Medulla oblongata (tissue), 1 donor: ENCODE data around the gene TXNRD1.
"Not testable (repeated sequence)": the region's sequence is repeated elsewhere in the genome, so short reads cannot be mapped to it uniquely, and the experiment has no call there.

Experiments used
- DNase-seq: peaks from one replicate; pipeline ENCODE4 v3.0.0-alpha.2; 2015; ENCODE audit errors: extremely low spot score

Gene TXNRD1

DNA sequence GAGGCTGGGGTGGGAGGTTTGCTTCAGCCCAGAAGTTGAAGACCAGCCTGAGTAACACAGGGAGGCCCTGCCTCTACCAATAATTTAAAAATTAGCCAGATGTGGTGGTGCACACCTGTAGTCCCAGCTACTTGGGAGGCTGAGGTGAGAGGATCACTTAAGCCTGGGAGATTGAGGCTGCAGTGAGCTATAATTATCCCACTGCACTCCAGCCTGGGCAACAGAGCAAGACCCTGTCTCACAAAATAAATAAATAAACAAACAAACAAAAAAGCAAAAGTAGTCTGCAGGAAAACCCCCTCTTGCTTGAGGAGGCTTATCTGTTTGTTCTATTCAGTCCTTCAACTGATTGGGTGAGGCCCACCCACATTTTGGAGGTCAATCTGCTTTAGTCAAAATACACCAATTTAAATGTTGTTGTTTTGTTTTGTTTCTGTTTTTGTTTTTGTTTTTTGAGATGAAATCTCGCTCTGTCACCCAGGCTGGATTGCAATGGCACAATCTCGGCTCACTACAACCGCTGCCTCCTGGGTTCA, 24.9 kb upstream of the TXNRD1 start:
- no peak for DNase-seq

DNA sequence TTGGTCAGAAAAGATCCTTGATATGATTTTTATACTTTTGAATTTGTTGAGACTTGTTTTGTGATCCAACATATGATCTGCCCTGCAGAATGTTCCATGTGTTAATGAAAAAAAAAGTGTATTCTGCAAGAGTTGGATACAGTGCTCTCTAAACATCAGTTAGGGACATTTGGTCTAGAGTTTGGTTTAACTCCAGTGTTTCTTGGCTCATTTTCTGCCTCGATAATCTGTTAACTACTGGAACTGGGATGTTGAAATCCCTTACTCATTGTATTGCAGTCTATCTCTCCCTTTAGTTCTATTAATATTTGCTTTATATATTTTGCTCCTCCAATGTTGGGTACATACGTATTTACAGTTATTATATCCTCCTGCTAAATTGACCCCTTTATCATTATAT, 18.3 kb upstream of the TXNRD1 start:
- DNase-seq, result no peak

DNA sequence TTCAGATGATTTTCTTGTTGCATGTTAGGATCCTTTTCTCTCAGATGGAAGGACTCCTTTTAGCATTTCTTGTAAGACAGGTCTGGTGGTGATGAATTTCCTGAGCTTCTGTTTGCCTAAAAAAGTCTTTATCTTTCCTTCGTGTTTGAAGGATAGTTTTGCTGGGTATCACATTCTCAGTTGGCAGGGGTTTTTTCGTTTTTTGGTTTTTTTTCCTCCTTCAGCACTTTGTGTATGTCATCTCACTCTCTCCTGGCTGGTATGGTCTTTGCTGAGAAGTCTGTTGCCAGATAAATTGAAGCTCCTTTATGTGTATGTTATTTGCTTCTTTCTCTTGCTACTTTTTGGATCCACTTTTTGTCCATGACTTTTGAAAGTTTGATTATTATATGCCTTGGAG, 15.6 kb upstream of the TXNRD1 start:
- DNase-seq, result no peak

DNA sequence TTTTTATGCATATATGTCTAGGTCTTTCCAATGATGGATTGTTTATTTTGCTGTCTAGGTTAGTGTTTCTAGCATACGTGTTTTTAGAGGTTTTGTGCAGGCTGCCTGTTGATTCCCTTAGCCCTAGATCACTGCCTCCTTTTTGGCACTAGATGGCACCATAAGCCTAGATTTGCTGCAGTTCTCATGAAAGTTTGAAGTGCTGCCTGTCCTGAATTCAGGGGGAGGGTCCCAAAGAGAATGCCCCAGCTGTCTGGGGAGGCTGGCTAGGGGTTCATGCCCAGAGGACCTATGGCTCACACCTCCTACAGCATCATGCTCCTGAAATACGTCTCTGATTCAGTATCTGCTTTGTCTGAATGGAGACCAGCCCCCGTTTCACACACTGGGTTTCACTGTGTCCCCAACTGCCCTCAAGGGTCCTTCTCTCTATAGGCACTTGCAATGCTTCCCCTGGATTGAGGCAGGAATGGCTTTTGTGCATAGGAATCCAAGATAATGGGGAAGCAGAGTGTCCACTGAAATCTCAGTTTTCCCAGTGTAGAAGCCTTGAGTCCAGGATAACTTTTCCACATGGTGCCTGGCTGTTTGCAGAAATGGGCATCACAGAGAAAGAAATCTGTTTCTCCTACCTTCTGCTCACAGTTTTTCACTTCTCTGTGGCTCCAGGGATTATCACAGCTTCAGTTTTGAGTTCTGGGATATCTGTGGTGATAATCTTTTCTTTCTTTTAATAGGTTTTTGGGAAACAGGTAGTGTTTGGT, 14.2 kb upstream of the TXNRD1 start:
- DNase-seq, result peak; percentile 79

DNA sequence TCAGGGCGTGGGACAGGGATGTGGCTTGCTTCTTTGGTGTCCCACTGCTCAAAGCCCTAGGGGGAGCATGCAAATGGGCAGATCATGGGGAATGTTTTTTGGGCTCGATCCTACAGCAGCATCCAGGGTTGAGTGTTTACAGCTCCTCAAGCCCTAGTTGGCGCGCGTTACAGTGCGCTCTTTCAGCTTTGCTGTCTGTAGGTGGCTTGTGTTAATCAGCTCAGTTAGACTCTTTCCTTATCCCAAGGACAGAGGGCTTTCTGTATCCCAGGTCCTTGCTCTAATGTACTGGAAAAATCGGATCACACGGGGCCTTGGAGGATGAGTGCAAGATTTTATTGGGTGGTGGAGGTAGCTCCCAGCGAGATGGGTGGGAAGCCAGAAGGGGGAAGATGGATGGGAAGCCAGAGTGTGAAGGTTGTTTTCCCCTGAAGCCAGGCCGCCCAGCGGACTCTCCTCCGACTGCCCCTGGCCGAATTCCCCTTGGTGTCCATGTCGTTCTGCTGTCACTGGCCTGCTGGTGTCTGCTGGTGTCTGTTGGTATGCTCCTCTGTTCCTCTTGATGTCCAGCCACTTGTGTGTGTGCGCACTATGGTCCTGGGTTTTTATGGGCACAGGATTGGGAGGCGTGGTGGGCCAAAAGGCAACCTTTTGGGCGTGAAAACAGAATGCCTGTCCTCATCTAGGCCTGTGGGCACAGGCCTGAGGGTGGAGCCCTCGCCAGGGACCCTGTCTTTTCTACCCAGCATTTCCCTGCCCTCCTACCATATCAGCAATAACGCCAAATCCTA, 10.7 kb upstream of the TXNRD1 start:
- peak; percentile 29 for DNase-seq

DNA sequence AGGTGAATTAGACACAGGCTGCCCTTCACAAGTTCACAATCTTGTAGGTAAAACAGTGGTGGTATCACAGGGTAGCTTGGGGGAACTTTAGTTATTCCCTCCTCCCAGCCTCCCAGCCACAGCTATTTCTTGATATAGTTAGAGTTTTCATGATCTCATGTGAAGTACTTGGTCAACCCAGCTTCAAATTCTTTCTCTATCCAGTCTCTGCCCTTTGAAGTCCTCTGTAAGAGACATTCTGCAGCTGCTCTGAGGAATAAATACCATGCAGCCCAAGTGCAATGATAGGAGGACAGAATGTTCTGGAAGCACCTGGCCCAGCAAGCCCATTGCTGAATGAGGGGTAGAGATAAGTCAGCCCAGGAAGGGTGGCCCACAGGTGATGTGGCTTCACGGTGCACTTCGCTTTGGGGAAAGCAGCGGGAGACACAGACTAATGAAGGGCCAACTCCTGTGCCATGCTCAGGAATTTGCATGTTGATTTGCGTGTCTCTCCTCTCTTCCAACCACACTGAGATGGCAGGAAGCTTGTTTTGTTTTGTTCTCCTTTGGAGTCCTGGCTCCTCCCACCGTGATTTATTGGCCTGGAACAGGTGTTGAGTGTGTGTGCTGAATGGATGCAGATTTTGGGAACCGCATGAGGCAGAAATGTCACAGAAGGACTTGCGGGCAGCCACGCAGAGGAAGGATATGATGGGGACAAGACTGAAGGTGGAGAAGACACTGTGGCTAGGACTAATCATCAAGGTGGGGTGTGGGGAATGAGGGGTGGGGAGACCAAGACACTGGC, 8.0 kb upstream of the TXNRD1 start:
- DNase-seq, result no peak

DNA sequence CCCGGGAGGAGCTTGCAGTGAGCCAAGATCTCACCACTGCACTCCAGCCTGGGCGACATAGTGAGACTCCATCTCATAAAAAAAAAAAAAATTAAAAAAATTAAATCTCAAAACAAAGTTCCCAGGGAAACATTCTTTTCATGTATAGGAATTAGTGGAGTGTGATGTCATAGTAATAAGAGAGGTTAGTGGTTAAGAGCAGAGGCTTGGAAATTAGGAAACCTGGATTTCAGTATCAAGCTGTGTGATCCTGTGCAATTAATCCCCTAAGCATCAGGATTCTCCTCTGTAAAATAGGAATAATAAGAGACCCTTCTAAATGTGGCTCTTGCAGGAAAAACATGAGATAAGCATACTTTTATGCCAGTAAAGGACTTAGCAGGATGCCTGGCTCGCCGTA, 3.1 kb upstream of the TXNRD1 start:
- no peak for DNase-seq

DNA sequence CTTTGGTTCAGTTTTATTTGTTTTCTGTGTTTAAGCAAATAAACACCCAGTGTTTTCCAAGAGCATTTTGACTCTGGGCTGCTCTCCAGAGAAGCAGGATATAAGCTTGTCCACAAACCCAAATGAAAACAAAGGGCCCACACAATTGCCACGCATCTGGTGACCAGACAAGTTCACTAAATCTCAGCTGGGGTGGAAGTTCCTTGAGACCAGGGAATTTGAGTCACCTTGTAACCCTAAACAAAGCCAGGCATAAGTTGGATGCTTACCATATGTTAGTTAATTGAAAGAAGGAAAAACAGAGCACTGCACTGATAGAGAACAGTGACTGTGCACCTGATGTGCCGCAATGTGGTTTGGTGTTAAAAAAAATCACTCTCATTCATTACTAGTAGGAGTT, 1.6 kb upstream of the TXNRD1 start:
- no peak for DNase-seq

DNA sequence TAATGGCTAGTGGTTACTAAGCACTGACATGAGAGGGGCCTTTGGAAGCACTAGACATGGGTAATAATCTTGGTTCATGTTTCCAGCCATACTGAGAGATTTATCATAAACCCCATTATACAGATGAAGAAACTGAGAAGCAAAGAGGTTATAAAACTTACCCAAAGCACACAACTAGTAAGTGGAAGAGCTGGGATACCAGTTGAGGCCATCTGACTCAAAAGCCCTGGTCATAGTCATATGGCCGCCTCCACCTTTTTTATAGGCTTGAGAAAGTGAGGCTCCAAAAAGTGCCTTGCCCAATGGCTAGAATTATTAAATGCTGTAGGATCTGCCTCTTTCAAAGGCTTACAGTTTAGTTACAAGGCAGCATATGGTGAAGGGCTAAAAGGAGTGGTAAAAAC, 944 bp downstream of the TXNRD1 start:
- no peak for DNase-seq

DNA sequence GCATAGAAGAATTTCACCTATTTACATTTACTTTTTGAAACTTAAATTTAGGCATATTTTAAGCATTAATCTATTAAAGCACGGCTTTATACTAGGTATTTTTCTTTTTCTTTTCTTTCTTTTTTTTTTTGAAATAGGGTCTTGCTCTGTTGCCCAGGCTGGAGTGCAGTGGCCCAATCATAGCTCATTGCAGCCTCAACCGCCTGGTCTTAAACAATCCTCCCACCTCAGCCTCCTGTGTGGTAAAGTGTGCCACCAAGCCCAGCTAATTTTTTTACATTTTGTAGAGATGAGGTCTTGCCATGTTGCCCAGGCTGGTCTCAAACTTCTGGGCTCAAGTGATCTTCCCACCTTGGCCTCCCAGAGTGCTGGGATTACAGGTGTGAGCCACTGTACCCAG, 2.9 kb downstream of the TXNRD1 start:
- not testable (repeated sequence) for DNase-seq

DNA sequence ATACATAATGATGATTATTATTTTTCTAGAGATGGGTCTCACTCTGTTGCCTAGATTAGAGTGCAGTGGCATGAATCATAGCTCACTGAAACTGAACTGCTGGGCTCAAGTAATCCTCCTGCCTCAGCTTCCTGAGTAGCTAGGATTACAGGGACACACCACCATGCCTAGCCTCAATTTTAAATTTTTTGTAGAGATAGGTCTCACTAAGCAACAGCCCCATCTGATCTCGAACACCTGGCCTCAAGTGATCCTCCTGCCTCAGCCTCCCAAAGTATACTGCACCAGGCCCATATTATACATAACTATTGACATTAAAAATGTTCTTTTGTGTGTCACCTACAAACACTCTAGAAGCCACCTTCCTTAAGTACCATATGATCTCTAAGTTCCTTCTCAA, 3.4 kb downstream of the TXNRD1 start:
- DNase-seq, result no peak

DNA sequence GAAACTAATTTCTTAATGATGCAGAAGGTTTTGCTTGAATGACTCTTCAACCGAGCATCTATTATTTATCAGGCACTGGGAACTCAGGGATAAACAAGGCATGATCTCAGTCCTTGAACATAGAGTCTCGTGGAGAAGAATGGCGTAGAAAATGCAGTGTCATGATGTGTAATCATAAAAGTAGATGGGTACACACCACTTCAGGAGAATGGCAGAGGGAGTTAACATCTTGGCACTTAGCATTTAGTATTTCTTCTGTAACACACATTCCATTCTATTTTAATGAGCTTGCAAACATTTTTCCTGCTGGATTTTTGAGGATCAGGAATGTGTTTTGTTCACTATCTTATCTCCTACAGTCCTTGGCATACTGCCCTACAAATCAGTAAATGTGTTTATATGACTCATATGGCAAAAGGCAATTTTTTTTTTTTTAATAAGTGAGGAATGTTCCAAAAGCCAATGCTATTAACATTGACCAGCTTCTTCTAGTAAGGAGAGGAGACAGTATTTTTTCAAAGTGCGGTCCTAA, 3.8 kb downstream of the TXNRD1 start:
- DNase-seq, result no peak

DNA sequence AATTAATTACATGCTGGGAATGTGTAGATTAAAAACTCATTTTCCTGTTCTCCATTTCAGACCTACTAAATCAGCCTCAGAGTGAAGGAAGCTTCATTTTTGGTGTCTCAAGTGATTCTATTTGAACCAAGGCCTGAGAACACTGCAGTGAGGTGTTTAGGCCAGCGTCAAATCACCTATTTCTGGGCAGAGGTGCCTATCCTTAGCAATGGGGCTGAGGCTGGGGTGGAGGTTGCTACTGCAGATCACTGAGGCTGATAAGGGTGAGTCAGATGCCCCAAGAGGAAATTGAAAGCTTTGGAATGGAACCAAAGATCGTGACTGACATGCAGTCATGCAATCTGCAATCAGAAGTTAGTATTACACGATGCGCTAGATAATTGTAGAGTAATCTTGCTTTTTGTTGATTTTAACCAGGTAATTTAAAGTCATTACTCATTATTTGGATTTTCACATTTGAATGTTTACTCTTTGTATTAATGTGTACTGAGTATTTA, 4.4 kb downstream of the TXNRD1 start:
- DNase-seq, result no peak

DNA sequence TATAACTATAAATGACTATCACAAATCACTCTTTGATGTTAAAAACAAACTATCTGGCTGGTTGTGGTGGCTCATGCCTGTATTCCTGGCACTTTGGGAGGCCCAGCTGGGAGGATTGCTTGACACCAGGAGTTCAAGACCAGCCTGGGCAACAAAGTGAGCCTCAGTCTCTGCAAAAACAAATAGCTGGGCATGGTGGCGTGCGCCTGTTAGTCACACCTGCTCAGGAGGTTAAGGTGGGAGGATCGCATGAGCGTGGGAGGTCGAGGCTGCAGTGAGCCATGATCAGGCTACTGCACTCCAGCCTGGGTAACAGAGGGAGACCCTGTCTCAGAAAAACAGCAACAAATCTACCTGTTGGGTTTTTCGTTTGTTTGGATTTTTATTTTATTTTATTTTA, 5.4 kb downstream of the TXNRD1 start:
- no peak for DNase-seq

DNA sequence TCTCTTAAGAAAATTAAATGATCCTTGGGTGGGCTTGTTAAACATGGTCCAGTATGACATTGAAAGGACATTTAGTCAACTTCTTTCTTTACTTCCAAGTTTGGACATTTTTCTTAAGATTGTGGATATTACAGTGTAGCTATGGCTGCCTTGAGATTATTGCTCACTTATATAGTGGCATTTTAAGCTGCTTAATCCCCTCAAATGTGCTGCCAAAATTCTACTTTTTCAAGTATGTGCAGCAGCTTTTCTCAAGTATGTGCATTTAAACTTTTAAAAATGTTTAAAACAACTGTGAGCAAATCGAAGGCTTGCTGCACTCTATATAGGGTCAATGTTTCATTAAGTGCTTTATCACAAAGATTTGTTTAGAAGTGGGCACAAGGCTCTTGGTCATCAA, 7.4 kb downstream of the TXNRD1 start:
- no peak for DNase-seq

DNA sequence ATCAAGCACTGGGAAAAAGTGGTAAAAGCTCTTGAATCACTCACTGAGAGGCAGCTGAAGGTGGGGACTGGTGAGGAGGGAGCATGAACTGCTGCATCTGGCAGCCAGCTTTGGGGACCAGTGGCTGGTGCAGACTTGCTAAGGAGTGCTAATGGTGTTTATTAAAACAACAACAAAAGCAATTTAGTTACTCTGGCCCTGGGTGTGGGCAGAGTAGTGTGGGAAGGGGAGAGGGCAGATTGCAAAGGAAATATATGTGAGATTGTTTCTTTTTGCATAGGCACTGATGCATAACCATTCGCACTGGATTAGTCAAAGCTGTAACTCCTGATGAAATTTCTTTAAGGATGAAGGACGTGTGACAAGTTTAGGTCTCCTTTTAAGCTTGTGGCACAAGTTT, 8.1 kb downstream of the TXNRD1 start:
- no peak for DNase-seq

DNA sequence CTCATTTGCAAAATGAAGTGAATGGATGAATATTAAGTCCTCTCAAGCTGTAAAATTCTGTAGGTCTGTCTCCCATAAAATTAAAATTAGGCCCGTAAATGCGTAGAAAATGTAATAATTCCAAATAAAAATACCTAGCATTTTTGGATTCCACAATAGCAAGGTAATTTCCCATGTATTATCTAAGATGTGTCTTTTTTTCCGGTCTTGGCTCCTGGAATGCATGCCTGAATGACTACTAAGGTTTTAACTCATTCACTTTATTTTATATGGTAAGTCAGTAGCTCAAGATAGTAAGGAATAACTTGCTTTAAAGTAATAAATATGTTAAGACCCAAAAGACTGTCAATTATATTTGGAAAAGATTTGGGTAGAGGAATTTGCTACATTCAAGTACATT, 11.1 kb downstream of the TXNRD1 start:
- no peak for DNase-seq

DNA sequence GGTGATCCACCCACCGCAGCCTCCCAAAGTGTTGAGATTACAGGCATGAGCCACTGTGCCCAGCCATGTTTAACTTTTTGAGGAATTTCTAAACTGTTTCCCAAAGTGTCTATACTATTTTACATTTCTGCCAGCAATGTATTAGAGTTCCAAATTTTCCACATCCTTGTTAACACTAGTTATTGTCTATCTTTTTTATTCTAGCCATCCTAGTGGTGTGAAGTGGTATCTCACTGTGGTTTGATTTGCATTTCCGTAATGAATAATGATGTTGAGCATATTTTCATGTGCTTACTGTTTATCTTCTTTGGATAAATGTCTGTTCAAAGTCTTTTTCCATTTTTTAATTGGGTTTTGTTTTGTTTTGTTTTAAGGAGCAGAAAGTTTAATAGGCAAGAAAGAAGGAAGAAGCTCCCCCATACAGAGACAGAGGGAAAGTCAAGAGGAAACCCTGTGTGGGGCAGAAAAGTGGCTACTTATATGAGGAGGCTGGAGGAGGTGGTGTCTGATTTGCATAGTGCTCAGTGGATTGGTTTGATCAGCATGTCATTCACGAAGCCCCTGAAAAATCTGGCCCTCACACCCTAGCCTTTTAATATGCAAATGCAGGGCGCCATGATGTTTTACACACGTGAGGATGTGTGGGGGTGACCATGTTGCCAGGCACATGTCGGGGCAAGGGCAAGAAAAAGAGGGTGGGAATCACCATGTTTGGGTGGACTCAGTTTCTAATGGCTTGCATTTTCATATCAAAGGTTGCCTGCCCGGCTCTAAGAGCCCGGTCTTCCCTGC, 14.9 kb downstream of the TXNRD1 start:
- no peak for DNase-seq

DNA sequence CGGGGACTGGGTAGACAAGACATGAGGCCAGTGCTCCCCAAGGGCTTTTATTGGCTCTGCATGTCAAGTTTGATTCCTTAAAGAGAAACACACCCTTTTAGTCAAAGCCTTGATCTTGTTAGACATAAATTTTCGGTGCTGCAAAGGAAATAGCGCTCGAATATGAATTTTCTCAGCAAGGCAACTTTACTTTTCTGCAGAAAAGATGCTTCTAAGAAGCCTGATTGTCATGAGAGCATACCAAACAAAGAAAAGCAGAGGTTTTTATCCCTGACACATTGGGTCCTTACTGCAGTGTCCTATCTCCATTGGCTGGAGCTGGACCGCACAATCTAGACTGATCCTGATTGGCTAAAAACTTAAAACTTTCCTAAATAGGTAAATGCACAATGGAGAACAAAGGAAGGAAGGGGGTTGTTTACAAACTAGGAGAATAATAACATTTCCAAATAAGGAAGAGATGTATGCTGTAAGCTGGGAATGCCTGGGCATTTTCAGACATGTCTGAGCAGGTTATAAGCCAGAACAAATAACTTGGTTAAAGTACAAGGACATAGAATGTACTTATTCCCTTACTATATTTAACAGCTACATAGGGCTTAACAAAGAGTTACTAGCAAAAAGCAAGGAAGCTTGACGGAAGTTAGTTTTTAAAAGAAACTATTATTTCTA, 17.2 kb downstream of the TXNRD1 start:
- DNase-seq, result no peak

DNA sequence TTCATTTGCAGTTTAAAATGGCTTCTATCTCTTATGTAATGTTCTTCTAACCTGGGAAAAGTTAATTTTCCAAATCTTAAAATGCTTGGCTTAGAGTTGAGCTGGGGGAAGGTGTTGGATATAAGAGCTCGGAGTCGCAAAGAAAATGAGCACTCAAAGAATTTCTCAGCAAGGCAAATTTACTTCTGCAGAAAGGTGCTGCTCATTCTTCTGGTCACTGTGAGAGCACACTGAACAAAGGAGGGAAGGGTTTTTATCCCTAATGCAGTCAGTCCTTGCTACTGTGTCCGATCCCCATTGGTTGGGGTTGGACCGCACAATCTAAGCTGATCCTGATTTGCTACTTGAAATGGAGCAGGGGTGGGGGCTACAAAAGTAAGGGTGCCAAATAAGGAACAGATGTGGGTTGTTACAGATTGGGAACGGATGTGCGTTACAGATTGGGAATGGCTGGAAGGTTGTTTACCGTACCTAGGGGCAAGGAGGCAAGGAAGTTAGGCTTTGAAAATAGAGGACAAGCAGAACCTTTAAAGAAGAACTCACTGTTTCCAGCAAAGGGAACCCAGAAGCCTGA, 19.4 kb downstream of the TXNRD1 start:
- DNase-seq, result no peak
